Trophoblast cell (in vitro differentiated cells and primary cell): Measurements from ENCODE around the gene SQSTM1.

Source experiments
- DNase-seq, 2 donors: peaks; one replicate each; pipeline ENCODE4 v3.0.0-alpha.2; 2016
- H2AFZ ChIP-seq: 2 replicates; pipeline ENCODE4 v1.6.1; 2013; ENCODE audit warnings: low read length, moderate library complexity, mild to moderate bottlenecking; ENCODE audit not compliant: insufficient read depth, poor library complexity
- H2AK5ac ChIP-seq: 2 replicates; pipeline ENCODE4 v1.6.1; 2013; ENCODE audit warnings: mild to moderate bottlenecking, low read length
- H2BK120ac ChIP-seq: 2 replicates; pipeline ENCODE4 v1.6.1; 2013; ENCODE audit warnings: low read length, mild to moderate bottlenecking, moderate library complexity; ENCODE audit not compliant: insufficient read depth, poor library complexity
- H2BK12ac ChIP-seq: 2 replicates; pipeline ENCODE4 v1.6.1; 2013; ENCODE audit warnings: mild to moderate bottlenecking, low read length, moderate library complexity
- H2BK5ac ChIP-seq: 2 replicates; pipeline ENCODE4 v1.6.1; 2013; ENCODE audit warnings: low read length, low read depth, moderate library complexity, mild to moderate bottlenecking; ENCODE audit not compliant: poor library complexity
- H3K14ac ChIP-seq: 2 replicates; pipeline ENCODE4 v1.6.1; 2013; ENCODE audit warnings: mild to moderate bottlenecking, low read length
- H3K18ac ChIP-seq: 2 replicates; pipeline ENCODE4 v1.6.1; 2013; ENCODE audit warnings: mild to moderate bottlenecking, low read length
- H3K23ac ChIP-seq: 2 replicates; pipeline ENCODE4 v1.6.1; 2013; ENCODE audit warnings: low read length
- H3K27ac ChIP-seq: 2 replicates; pipeline ENCODE4 v1.5.1; 2013; ENCODE audit warnings: low read depth, mild to moderate bottlenecking, inconsistent platforms, low read length, moderate library complexity
- H3K27me3 ChIP-seq: 2 replicates; pipeline ENCODE4 v1.6.1; 2013; ENCODE audit warnings: inconsistent platforms, mild to moderate bottlenecking, low read length, moderate library complexity; ENCODE audit not compliant: insufficient read depth
- H3K36me3 ChIP-seq, 2 experiments: 1 replicate in 1 of 2; 2 replicates in 1 of 2; pipeline ENCODE4 v1.6.1; 2013; ENCODE audit warnings: low read length in 2 of 2, mild to moderate bottlenecking in 2 of 2, moderate library complexity in 1 of 2; ENCODE audit not compliant: insufficient read depth in 2 of 2, control insufficient read depth in 1 of 2
- H3K4ac ChIP-seq: 2 replicates; pipeline ENCODE4 v1.6.1; 2013; ENCODE audit warnings: low read depth, mild to moderate bottlenecking, low read length, moderate library complexity
- H3K4me1 ChIP-seq, 2 experiments: 1 replicate in 1 of 2; 2 replicates in 1 of 2; pipeline ENCODE4 v1.6.1; 2013; ENCODE audit warnings: low read length in 2 of 2, mild to moderate bottlenecking in 2 of 2, moderate library complexity in 1 of 2; ENCODE audit not compliant: insufficient read depth in 2 of 2, control insufficient read depth in 1 of 2
- H3K4me2 ChIP-seq: 2 replicates; pipeline ENCODE4 v1.6.1; 2013; ENCODE audit warnings: inconsistent platforms, mild to moderate bottlenecking, low read length, moderate library complexity
- H3K4me3 ChIP-seq: 2 replicates; pipeline ENCODE4 v1.5.1; 2013; ENCODE audit warnings: mild to moderate bottlenecking, low read depth, low read length, inconsistent platforms
- H3K79me1 ChIP-seq: one replicate; pipeline ENCODE4 v1.6.1; 2013; ENCODE audit warnings: low read length
- H3K79me2 ChIP-seq: 2 replicates; pipeline ENCODE4 v1.6.1; 2013; ENCODE audit warnings: low read length, mild to moderate bottlenecking; ENCODE audit not compliant: control insufficient read depth, insufficient read depth, poor library complexity
- H3K9ac ChIP-seq: 2 replicates; pipeline ENCODE4 v1.6.1; 2013; ENCODE audit warnings: mild to moderate bottlenecking, low read length
- H3K9me3 ChIP-seq: 2 replicates; pipeline ENCODE4 v1.6.1; 2013; ENCODE audit warnings: low read depth, mild to moderate bottlenecking, control low read depth, inconsistent platforms, low read length; ENCODE audit not compliant: insufficient read depth
- H4K12ac ChIP-seq: 2 replicates; pipeline ENCODE4 v1.6.1; 2013; ENCODE audit warnings: low read depth, mild to moderate bottlenecking, low read length, moderate library complexity
- H4K8ac ChIP-seq: 2 replicates; pipeline ENCODE4 v1.6.1; 2013; ENCODE audit warnings: low read depth, mild to moderate bottlenecking, low read length, moderate library complexity
- H4K91ac ChIP-seq: one replicate; pipeline ENCODE4 v1.6.1; 2013; ENCODE audit warnings: low read depth, mild to moderate bottlenecking, low read length, moderate library complexity
- WGBS: extraction: QIAGEN DNeasy Blood & Tissue Kit; methylation state at CpG from one replicate; pipeline ENCODE4 v1.1.7; 2013; ENCODE audit warnings: missing lambda C conversion rate; ENCODE audit not compliant: insufficient read length, insufficient coverage; ENCODE audit errors: extremely low coverage; 5-methylcytosine and 5-hydroxymethylcytosine counted together

The SQSTM1 gene

DNA sequence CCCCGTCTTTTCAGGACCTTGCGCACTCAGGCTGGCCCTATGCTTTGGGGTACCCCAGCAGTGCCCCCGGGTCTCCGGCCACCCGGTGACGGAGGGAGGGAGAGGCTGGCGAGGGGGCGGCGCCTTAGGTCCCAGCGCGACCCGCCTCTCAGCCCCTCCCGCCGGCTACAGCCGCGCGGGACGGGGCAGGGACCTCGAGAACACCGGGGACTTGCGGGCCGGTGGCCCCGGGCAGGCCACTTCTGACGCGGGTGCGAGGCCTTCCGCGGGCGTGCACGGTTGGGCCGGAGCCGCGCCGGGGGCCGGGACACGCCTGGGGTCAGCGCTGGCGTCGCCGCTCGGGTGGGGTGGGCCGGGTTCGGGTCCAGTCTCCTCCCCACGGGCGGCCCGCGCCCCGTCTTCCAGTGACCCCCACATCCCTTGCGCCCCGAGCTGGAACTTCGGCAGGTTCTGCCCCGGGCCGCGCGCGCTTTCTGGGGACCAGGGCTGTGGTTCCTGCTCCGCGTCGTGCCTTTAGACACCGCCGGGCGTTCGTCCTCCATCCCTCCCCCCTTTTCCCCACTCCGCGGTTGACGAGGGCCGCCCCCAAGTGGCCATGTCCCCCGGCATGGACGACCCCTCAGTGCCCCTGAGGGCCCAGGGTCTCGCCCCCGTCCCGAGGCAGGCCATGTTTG lies 3.8 kb upstream of the SQSTM1 start:
- Histone ChIP-seq H2AFZ (peak overlapping the region; percentile 73), H3K9me3 (no peaks in the 10 kb centered on the region), H3K23ac (no peak overlapping the region), H3K79me2 (peaks cover 21% of the 10 kb centered on the region), H3K27ac (peak overlapping the region; percentile 6), H3K79me1 (peaks cover 41% of the 10 kb centered on the region), H2BK120ac (peak overlapping the region; percentile 58), H2BK5ac (peak overlapping the region; percentile 3), H4K12ac (peak overlapping the region; percentile 79), H3K4ac (peak overlapping the region; percentile 55), H4K8ac (peak overlapping the region; percentile 80), H2BK12ac (peak overlapping the region; percentile 63), H3K4me1 (peaks cover 26 to 32% of the 10 kb centered on the region in 2 experiments), H3K9ac (peak overlapping the region; percentile 37), H2AK5ac (peak overlapping the region; percentile 39), H3K36me3 (peaks cover 21 to 25% of the 10 kb centered on the region in 2 experiments), H3K27me3 (no peaks in the 10 kb centered on the region), H3K18ac (peak overlapping the region; percentile 79), H3K4me2 (peak overlapping the region; percentile 78), H4K91ac (peak overlapping the region; percentile 60), H3K14ac (peak overlapping the region; percentile 78), H3K4me3 (peak overlapping the region; percentile 73)
- peak in 1 of 2 donors; percentile 31 for DNase-seq
- WGBS: no CpG with 5 or more reads among the region's 72 CpGs

DNA sequence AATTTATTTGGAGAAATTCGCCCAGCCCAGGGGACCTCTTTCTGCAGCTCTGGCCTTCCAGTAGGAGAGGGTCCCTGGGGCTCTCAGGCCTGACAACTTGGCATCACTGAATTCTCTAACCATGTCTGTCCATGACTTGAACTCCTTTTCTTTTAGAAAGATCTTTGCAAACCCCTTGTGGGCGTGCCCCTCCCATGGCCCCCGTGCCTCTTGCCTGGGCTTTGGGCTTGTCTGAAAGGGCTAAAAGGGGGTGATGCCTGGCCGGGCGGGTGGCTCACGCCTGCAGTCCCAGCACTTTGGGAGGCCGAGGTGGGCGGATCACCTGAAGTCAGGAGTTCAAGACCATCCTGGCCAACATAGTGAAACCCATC lies 3.2 kb upstream of the SQSTM1 start:
- H3K79me2 ChIP-seq: peaks cover 25% of the 10 kb centered on the region
- H3K18ac ChIP-seq: no peak overlapping the region
- H4K8ac ChIP-seq: peak overlapping the region; percentile 80
- H3K4ac ChIP-seq: no peak overlapping the region
- peak overlapping the region; percentile 73 for H3K4me3 ChIP-seq
- peak overlapping the region; percentile 78 for H3K4me2 ChIP-seq
- no CpG with 5 or more reads among the region's 8 CpGs for WGBS
- H3K4me1 ChIP-seq: peaks cover 29 to 36% of the 10 kb centered on the region in 2 experiments
- no peak overlapping the region for H3K9ac ChIP-seq
- H3K27me3 ChIP-seq: no peaks in the 10 kb centered on the region
- H3K79me1 ChIP-seq: peaks cover 41% of the 10 kb centered on the region
- peak overlapping the region; percentile 63 for H2BK12ac ChIP-seq
- DNase-seq: no peak
- peak overlapping the region; percentile 78 for H3K14ac ChIP-seq
- H2AK5ac ChIP-seq: peak overlapping the region; percentile 32
- H4K91ac ChIP-seq: peak overlapping the region; percentile 60
- peaks cover 18 to 23% of the 10 kb centered on the region in 2 experiments for H3K36me3 ChIP-seq
- no peaks in the 10 kb centered on the region for H3K9me3 ChIP-seq
- no peak overlapping the region for H2BK5ac ChIP-seq
- no peak overlapping the region for H4K12ac ChIP-seq
- peak overlapping the region; percentile 58 for H2BK120ac ChIP-seq
- no peak overlapping the region for H2AFZ ChIP-seq
- H3K27ac ChIP-seq: no peak overlapping the region
- H3K23ac ChIP-seq: no peak overlapping the region

DNA sequence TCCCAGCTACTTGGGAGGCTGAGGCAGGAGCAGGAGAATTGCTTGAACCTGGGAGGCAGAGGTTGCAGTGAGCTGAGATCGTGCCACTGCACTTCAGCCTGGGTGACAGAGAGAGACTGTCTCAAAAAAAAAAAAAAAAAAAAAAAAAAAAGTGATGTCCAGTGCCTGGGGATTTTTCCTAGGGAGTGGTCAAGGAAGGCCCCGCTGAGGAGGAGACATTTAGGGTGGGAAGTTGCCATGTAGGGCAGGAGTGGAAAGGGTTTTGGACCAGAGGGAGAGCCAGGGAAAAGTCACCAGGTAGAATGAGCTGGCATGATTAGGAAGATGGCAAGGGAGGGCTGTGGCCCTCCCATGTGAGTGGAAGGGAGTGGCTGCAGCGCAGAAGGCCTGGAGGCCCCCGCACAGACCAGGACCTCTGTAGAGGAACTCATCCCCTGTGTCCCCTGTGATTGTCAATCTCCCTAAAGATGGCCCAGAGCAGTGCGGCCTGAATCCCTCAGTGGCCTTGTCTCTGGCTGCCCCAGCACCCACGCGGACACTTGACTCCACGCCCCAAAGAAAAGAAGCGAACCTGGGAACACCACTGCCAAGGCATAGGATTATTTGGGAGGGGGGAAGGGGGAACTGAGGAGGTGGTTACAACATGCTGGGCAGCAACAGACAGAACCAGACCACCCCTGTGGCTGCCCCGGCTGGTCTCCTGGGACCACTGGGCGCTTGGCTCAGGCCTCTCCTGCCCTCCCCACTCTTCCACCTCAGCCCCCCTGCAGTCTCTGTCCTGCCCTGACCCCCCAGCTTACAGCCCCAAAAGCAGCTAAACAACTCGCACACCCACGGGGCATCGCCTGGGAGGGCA lies 2.6 kb upstream of the SQSTM1 start:
- Histone ChIP-seq H3K79me2 (peaks cover 28% of the 10 kb centered on the region), H3K9me3 (no peaks in the 10 kb centered on the region), H3K4me2 (peak overlapping the region; percentile 72), H2BK5ac (peak overlapping the region; percentile 84), H2BK120ac (peak overlapping the region; percentile 85), H4K91ac (peak overlapping the region; percentile 97), H2BK12ac (peak overlapping the region; percentile 78), H3K14ac (peak overlapping the region; percentile 81), H4K8ac (peak overlapping the region; percentile 89), H3K9ac (no peak overlapping the region), H3K4ac (peak overlapping the region; percentile 44), H3K4me1 (peaks cover 33 to 40% of the 10 kb centered on the region in 2 experiments), H4K12ac (peak overlapping the region; percentile 1), H3K4me3 (peak overlapping the region; percentile 46), H3K23ac (no peak overlapping the region), H3K27ac (peak overlapping the region; percentile 94), H2AK5ac (peak overlapping the region; percentile 81), H3K36me3 (peaks cover 21 to 24% of the 10 kb centered on the region in 2 experiments), H3K18ac (peak overlapping the region; percentile 89), H3K27me3 (no peaks in the 10 kb centered on the region), H3K79me1 (peaks cover 41% of the 10 kb centered on the region), H2AFZ (peak overlapping the region; percentile 48)
- WGBS: no CpG with 5 or more reads among the region's 14 CpGs
- no peak for DNase-seq

DNA sequence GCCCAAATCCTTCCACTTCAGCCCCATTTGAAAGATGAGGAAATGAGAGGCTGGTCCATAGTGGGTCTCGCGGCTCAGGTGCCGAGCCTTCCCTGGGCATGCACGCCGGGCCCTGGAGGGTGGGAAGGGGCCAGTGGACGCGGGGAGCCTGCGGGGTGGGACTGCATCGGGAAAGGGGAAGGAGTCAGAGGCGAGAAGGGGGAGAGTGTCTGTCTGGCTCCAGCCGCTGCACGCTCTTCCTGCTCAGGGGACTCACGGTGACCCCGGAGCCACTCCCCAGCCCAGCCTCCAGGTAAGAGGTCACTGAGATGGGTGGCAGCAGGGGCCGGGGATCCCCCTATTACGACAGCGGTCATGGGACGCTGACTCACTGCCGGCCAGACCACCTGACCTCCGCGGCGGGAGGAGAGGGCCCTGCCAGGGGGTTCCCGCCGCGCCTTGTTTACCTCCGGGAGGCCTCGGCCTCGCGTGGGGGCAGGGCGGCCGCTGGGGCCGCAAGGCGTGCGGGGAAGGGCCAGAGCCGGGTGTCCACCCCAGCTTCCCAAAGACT lies 1.9 kb upstream of the SQSTM1 start:
- Histone ChIP-seq H3K79me2 (peaks cover 30% of the 10 kb centered on the region), H2BK12ac (peak overlapping the region; percentile 78), H3K4me1 (peaks cover 33 to 42% of the 10 kb centered on the region in 2 experiments), H2BK120ac (peak overlapping the region; percentile 85), H3K9me3 (no peaks in the 10 kb centered on the region), H3K36me3 (peaks cover 26 to 27% of the 10 kb centered on the region in 2 experiments), H4K12ac (peak overlapping the region; percentile 1), H3K9ac (no peak overlapping the region), H3K18ac (peak overlapping the region; percentile 89), H4K8ac (peak overlapping the region; percentile 89), H2AK5ac (peak overlapping the region; percentile 81), H2BK5ac (peak overlapping the region; percentile 84), H3K4me2 (peak overlapping the region; percentile 72), H3K79me1 (peaks cover 41% of the 10 kb centered on the region), H3K27me3 (no peaks in the 10 kb centered on the region), H3K14ac (peak overlapping the region; percentile 81), H2AFZ (peak overlapping the region; percentile 48), H3K23ac (no peak overlapping the region), H3K4ac (peak overlapping the region; percentile 44), H4K91ac (peak overlapping the region; percentile 97), H3K27ac (peak overlapping the region; percentile 94), H3K4me3 (peak overlapping the region; percentile 46)
- WGBS: no CpG with 5 or more reads among the region's 35 CpGs
- DNase-seq: peak; percentile 94 to 96
